GM21576 (cell line): Measurements from ENCODE around the gene ICAM1.

Experiments used
- ATAC-seq: cut with Tn5 transposase; IDR thresholded peaks from one replicate; pipeline ENCODE4 v1.9.1; 2021; ENCODE audit warnings: mild to moderate bottlenecking, moderate library complexity; ENCODE audit not compliant: unreplicated experiment

ICAM1 gene

GRCh38 chr19:10292789-10293636 lies 22.1 kb downstream of the ICAM1 start:
- no peak for ATAC-seq

GRCh38 chr19:10293637-10294367 lies 22.9 kb downstream of the ICAM1 start:
- no peak for ATAC-seq

GRCh38 chr19:10294368-10294697 lies 23.4 kb downstream of the ICAM1 start:
- no peak for ATAC-seq

- no peak for ATAC-seq
Measured at GRCh38 chr19:10295305-10295846, 24.5 kb downstream of the ICAM1 start.

- no peak for ATAC-seq
Measured at GRCh38 chr19:10295847-10296591, 25.1 kb downstream of the ICAM1 start.

GRCh38 chr19:10299545-10300458 lies 28.9 kb downstream of the ICAM1 start:
- no peak for ATAC-seq

- ATAC-seq = no peak
Measured at GRCh38 chr19:10305139-10305806, 34.4 kb downstream of the ICAM1 start.

- ATAC-seq = no peak
Measured at GRCh38 chr19:10306327-10306726, 35.4 kb downstream of the ICAM1 start.

GRCh38 chr19:10309423-10309822 lies 38.5 kb downstream of the ICAM1 start, which contains the start of gene ZGLP1:
ZGLP1 (minus strand) TSS chr19:10309815.
- no peak for ATAC-seq

- peak; percentile 57 for ATAC-seq
Measured at GRCh38 chr19:10315335-10316214, 44.7 kb downstream of the ICAM1 start, which contains the start of gene FDX2. FDX2 (minus strand) TSS chr19:10316015; CDS start chr19:10315996, 19 bp downstream.

- ATAC-seq = no peak
Measured at GRCh38 chr19:10316229-10317044, 45.5 kb downstream of the ICAM1 start.

GRCh38 chr19:10317045-10317856 lies 46.3 kb downstream of the ICAM1 start:
- ATAC-seq = no peak

GRCh38 chr19:10317857-10318462 lies 47.0 kb downstream of the ICAM1 start:
- ATAC-seq = no peak

GRCh38 chr19:10318807-10319682 lies 48.1 kb downstream of the ICAM1 start:
- ATAC-seq = no peak

- no peak for ATAC-seq
Measured at GRCh38 chr19:10320602-10321416, 49.9 kb downstream of the ICAM1 start.
